HEK293 (cell line): Measurements from ENCODE around the gene ANAPC2.

Source experiments
- CTCF ChIA-PET: fragments of 350-600 bp; formaldehyde crosslinking; extraction: SDS; loops from one replicate; lab custom pipeline; 2021; ENCODE audit warnings: antibody characterized with exemption; lab: Yijun Ruan, JAX
- POLR2A ChIA-PET: fragments of 300-600 bp; formaldehyde crosslinking; extraction: SDS; loops from one replicate; lab custom pipeline; 2020; ENCODE audit warnings: antibody characterized with exemption, inconsistent platforms; lab: Yijun Ruan, JAX
- H3K27ac ChIP-seq: fragments of 200-500 bp; sonication (Bioruptor generic); 2 replicates; pipeline ENCODE4 v1.5.1; 2014; ENCODE audit warnings: low read depth, low read length, control low read depth, inconsistent platforms; ENCODE audit errors: extremely low read depth
- H3K36me3 ChIP-seq, 2 experiments: fragments of 200-500 bp in 1 of 2; sonication (Bioruptor generic) in 1 of 2; 1 replicate in 1 of 2; 2 replicates in 1 of 2; pipeline ENCODE4 v1.5.1; 2014 to 2017; ENCODE audit warnings: inconsistent platforms in 2 of 2, low read length in 2 of 2; ENCODE audit not compliant: control insufficient read depth in 2 of 2, insufficient read depth in 1 of 2
- H3K4me1 ChIP-seq: fragments of 200-500 bp; sonication (Bioruptor generic); 2 replicates; pipeline ENCODE4 v1.5.1; 2014; ENCODE audit warnings: mild to moderate bottlenecking, low read length, inconsistent platforms; ENCODE audit not compliant: control insufficient read depth, insufficient read depth
- H3K4me3 ChIP-seq: 2 replicates; pipeline ENCODE4 v1.5.1; 2011; ENCODE audit warnings: low read depth, mild to moderate bottlenecking, control low read depth, low read length, moderate library complexity
- H3K9me3 ChIP-seq: fragments of 200-500 bp; sonication (Bioruptor generic); 2 replicates; pipeline ENCODE4 v1.5.1; 2014; ENCODE audit warnings: low read depth, low read length, inconsistent platforms; ENCODE audit not compliant: control insufficient read depth, insufficient read depth
- GLIS1 ChIP-seq: fragments of 450-650 bp; formaldehyde crosslinking; IDR thresholded peaks from 2 replicates; pipeline ENCODE4 v1.5.1; 2016; ENCODE audit warnings: missing biosample characterization, missing genetic modification characterization
- KLF9 ChIP-seq: fragments of 450-650 bp; formaldehyde crosslinking; IDR thresholded peaks from 2 replicates; pipeline ENCODE4 v1.5.1; 2016; ENCODE audit warnings: missing biosample characterization, missing genetic modification characterization, low read depth
- SP2 ChIP-seq: fragments of 450-650 bp; formaldehyde crosslinking; IDR thresholded peaks from 2 replicates; pipeline ENCODE4 v1.5.1; 2016; ENCODE audit warnings: missing biosample characterization, missing genetic modification characterization
- ZNF776 ChIP-seq: fragments of 450-650 bp; formaldehyde crosslinking; IDR thresholded peaks from 2 replicates; pipeline ENCODE4 v1.5.0; 2017; ENCODE audit warnings: missing biosample characterization, missing genetic modification characterization, borderline replicate concordance
- TF ChIP-seq, protein P1 (sequence below): fragments of 450-650 bp; formaldehyde crosslinking; IDR thresholded peaks from 2 replicates; pipeline ENCODE4 v1.5.1; 2016; ENCODE audit warnings: missing biosample characterization, missing genetic modification characterization
- TF ChIP-seq, protein P2 (sequence below): fragments of 450-650 bp; formaldehyde crosslinking; IDR thresholded peaks from 2 replicates; pipeline ENCODE4 v1.5.1; 2016; ENCODE audit warnings: missing biosample characterization, missing genetic modification characterization
- TF ChIP-seq, protein P3 (sequence below): fragments of 450-650 bp; formaldehyde crosslinking; IDR thresholded peaks from 2 replicates; pipeline ENCODE4 v1.5.1; 2017; ENCODE audit warnings: missing biosample characterization, missing genetic modification characterization
- TF ChIP-seq, protein P4 (sequence below): fragments of 450-650 bp; IDR thresholded peaks from 2 replicates; pipeline ENCODE4 v1.5.1; 2018; ENCODE audit warnings: missing biosample characterization, mild to moderate bottlenecking, missing genetic modification characterization
- TF ChIP-seq, protein P5 (sequence below): fragments of 450-650 bp; formaldehyde crosslinking; IDR thresholded peaks from 2 replicates; pipeline ENCODE4 v1.5.1; 2016; ENCODE audit warnings: missing biosample characterization, missing genetic modification characterization, borderline replicate concordance
- TF ChIP-seq, protein P6 (sequence below): fragments of 450-650 bp; formaldehyde crosslinking; optimal IDR thresholded peaks from 2 replicates; pipeline ENCODE3; 2016; ENCODE audit warnings: missing biosample characterization, mild to moderate bottlenecking, missing genetic modification characterization
- TF ChIP-seq, protein P7 (sequence below): fragments of 450-650 bp; formaldehyde crosslinking; IDR thresholded peaks from 2 replicates; pipeline ENCODE4 v1.5.1; 2016; ENCODE audit warnings: missing biosample characterization, missing genetic modification characterization, low read depth

Gene ANAPC2

DNA sequence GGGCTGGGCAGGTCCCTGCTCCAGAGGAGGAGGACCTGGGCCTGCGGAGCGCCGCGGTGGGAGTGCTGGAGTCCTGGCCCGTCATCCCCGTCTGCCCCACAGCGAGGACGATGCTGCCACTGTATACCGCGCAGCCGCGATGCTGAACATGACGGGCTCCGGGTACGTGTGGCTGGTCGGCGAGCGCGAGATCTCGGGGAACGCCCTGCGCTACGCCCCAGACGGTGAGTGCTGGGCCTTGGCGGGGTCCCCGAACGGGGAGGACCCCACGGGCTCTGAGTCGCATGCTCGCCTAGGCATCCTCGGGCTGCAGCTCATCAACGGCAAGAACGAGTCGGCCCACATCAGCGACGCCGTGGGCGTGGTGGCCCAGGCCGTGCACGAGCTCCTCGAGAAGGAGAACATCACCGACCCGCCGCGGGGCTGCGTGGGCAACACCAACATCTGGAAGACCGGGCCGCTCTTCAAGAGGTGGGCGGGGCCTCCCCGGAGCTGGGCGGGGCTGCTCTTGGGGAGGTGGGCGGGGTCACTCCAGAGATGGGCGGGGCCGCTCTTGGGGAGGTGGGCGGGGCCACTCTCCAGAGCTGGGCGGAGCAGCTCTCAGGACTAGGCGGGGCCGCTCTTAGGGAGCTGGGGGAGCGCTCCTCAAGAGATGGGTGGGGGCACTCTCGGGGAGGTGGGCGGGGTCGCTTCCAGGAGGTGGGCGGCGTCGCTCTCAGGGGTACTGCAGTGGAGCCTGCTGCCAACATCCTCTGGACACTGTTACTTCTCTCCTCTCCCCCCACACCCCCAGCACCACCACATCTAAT is 31.6 kb downstream of the ANAPC2 start (continued):
- TF ChIP-seq, protein P1, sequence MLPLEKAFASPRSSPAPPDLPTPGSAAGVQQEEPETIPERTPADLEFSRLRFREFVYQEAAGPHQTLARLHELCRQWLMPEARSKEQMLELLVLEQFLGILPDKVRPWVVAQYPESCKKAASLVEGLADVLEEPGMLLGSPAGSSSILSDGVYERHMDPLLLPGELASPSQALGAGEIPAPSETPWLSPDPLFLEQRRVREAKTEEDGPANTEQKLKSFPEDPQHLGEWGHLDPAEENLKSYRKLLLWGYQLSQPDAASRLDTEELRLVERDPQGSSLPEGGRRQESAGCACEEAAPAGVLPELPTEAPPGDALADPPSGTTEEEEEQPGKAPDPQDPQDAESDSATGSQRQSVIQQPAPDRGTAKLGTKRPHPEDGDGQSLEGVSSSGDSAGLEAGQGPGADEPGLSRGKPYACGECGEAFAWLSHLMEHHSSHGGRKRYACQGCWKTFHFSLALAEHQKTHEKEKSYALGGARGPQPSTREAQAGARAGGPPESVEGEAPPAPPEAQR (tag by site-specific recombination): no peak
- TF ChIP-seq, protein P2, sequence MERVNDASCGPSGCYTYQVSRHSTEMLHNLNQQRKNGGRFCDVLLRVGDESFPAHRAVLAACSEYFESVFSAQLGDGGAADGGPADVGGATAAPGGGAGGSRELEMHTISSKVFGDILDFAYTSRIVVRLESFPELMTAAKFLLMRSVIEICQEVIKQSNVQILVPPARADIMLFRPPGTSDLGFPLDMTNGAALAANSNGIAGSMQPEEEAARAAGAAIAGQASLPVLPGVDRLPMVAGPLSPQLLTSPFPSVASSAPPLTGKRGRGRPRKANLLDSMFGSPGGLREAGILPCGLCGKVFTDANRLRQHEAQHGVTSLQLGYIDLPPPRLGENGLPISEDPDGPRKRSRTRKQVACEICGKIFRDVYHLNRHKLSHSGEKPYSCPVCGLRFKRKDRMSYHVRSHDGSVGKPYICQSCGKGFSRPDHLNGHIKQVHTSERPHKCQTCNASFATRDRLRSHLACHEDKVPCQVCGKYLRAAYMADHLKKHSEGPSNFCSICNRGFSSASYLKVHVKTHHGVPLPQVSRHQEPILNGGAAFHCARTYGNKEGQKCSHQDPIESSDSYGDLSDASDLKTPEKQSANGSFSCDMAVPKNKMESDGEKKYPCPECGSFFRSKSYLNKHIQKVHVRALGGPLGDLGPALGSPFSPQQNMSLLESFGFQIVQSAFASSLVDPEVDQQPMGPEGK: peak; percentile 89
- peak; percentile 64 for TF ChIP-seq SP2 (tag by site-specific recombination)
- TF ChIP-seq KLF9 (tag by site-specific recombination): peak; percentile 96
- TF ChIP-seq ZNF776 (tag by site-specific recombination): no peak
- TF ChIP-seq, protein P3, sequence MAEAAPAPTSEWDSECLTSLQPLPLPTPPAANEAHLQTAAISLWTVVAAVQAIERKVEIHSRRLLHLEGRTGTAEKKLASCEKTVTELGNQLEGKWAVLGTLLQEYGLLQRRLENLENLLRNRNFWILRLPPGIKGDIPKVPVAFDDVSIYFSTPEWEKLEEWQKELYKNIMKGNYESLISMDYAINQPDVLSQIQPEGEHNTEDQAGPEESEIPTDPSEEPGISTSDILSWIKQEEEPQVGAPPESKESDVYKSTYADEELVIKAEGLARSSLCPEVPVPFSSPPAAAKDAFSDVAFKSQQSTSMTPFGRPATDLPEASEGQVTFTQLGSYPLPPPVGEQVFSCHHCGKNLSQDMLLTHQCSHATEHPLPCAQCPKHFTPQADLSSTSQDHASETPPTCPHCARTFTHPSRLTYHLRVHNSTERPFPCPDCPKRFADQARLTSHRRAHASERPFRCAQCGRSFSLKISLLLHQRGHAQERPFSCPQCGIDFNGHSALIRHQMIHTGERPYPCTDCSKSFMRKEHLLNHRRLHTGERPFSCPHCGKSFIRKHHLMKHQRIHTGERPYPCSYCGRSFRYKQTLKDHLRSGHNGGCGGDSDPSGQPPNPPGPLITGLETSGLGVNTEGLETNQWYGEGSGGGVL (tag by site-specific recombination): peak; percentile 30; the same call in 1 of the 2 replicates
- peak; percentile 60 for TF ChIP-seq GLIS1 (tag by site-specific recombination)
- TF ChIP-seq, protein P4, sequence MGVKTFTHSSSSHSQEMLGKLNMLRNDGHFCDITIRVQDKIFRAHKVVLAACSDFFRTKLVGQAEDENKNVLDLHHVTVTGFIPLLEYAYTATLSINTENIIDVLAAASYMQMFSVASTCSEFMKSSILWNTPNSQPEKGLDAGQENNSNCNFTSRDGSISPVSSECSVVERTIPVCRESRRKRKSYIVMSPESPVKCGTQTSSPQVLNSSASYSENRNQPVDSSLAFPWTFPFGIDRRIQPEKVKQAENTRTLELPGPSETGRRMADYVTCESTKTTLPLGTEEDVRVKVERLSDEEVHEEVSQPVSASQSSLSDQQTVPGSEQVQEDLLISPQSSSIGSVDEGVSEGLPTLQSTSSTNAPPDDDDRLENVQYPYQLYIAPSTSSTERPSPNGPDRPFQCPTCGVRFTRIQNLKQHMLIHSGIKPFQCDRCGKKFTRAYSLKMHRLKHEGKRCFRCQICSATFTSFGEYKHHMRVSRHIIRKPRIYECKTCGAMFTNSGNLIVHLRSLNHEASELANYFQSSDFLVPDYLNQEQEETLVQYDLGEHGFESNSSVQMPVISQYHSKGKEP (tag by site-specific recombination): no peak
- TF ChIP-seq, protein P5, sequence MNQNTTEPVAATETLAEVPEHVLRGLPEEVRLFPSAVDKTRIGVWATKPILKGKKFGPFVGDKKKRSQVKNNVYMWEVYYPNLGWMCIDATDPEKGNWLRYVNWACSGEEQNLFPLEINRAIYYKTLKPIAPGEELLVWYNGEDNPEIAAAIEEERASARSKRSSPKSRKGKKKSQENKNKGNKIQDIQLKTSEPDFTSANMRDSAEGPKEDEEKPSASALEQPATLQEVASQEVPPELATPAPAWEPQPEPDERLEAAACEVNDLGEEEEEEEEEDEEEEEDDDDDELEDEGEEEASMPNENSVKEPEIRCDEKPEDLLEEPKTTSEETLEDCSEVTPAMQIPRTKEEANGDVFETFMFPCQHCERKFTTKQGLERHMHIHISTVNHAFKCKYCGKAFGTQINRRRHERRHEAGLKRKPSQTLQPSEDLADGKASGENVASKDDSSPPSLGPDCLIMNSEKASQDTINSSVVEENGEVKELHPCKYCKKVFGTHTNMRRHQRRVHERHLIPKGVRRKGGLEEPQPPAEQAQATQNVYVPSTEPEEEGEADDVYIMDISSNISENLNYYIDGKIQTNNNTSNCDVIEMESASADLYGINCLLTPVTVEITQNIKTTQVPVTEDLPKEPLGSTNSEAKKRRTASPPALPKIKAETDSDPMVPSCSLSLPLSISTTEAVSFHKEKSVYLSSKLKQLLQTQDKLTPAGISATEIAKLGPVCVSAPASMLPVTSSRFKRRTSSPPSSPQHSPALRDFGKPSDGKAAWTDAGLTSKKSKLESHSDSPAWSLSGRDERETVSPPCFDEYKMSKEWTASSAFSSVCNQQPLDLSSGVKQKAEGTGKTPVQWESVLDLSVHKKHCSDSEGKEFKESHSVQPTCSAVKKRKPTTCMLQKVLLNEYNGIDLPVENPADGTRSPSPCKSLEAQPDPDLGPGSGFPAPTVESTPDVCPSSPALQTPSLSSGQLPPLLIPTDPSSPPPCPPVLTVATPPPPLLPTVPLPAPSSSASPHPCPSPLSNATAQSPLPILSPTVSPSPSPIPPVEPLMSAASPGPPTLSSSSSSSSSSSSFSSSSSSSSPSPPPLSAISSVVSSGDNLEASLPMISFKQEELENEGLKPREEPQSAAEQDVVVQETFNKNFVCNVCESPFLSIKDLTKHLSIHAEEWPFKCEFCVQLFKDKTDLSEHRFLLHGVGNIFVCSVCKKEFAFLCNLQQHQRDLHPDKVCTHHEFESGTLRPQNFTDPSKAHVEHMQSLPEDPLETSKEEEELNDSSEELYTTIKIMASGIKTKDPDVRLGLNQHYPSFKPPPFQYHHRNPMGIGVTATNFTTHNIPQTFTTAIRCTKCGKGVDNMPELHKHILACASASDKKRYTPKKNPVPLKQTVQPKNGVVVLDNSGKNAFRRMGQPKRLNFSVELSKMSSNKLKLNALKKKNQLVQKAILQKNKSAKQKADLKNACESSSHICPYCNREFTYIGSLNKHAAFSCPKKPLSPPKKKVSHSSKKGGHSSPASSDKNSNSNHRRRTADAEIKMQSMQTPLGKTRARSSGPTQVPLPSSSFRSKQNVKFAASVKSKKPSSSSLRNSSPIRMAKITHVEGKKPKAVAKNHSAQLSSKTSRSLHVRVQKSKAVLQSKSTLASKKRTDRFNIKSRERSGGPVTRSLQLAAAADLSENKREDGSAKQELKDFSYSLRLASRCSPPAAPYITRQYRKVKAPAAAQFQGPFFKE (tag by site-specific recombination): no peak

DNA sequence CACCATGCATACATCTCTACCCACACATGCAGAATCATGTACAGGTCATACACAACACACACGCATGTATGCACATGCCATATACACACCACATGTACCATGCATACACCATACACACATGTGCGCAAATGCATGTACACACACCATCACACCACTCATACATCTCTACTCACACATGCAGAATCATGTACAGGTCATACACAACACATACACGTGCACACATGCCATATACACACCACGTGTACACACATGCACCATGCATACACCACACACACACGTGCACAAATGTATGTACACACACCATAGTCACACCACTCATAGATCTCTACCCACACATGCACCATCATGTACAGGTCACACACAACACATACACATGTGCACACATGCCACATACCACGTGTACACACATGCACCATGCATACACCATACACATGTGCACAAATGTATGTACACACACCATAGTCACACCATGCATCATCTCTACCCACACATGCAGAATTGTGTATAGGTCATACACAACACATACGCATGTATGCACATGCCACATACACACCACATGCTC is 35.4 kb downstream of the ANAPC2 start:
- H3K36me3 ChIP-seq: no peaks in the 10 kb centered on the region
- H3K9me3 ChIP-seq: no peaks in the 10 kb centered on the region
- ChIA-PET CTCF (interaction anchor here (0.6 kb wide), 1 partner anchor 25 kb away, joined by 6 read pairs; no protein-coding TSS in a partner anchor), POLR2A (interaction anchor here (1.8 to 3.1 kb wide), 3 partner anchors 23 to 48 kb away, joined by 7 to 52 read pairs (median 8); partner anchors contain the start of gene TPRN)
- H3K4me1 ChIP-seq: no peaks in the 10 kb centered on the region
- no peak overlapping the region for H3K27ac ChIP-seq
- H3K4me3 ChIP-seq: no peak overlapping the region
- TF ChIP-seq, protein P6, sequence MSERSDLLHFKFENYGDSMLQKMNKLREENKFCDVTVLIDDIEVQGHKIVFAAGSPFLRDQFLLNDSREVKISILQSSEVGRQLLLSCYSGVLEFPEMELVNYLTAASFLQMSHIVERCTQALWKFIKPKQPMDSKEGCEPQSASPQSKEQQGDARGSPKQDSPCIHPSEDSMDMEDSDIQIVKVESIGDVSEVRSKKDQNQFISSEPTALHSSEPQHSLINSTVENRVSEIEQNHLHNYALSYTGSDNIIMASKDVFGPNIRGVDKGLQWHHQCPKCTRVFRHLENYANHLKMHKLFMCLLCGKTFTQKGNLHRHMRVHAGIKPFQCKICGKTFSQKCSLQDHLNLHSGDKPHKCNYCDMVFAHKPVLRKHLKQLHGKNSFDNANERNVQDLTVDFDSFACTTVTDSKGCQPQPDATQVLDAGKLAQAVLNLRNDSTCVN: no peak
- TF ChIP-seq, protein P7, sequence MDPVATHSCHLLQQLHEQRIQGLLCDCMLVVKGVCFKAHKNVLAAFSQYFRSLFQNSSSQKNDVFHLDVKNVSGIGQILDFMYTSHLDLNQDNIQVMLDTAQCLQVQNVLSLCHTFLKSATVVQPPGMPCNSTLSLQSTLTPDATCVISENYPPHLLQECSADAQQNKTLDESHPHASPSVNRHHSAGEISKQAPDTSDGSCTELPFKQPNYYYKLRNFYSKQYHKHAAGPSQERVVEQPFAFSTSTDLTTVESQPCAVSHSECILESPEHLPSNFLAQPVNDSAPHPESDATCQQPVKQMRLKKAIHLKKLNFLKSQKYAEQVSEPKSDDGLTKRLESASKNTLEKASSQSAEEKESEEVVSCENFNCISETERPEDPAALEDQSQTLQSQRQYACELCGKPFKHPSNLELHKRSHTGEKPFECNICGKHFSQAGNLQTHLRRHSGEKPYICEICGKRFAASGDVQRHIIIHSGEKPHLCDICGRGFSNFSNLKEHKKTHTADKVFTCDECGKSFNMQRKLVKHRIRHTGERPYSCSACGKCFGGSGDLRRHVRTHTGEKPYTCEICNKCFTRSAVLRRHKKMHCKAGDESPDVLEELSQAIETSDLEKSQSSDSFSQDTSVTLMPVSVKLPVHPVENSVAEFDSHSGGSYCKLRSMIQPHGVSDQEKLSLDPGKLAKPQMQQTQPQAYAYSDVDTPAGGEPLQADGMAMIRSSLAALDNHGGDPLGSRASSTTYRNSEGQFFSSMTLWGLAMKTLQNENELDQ (tag by site-specific recombination): no peak
